ENCODE measurements around the gene PDGFC. TPM values are rescaled to one million over a fixed set of nuclear protein-coding genes. Genes with fewer than 3 reads are reported as not detected.
A peak's percentile ranks its signal among the peaks of the same experiment; 100 is the strongest.

Gene PDGFC
- total RNA-seq, 1 experiment from 2014 or later: 64.5 TPM

DNA sequence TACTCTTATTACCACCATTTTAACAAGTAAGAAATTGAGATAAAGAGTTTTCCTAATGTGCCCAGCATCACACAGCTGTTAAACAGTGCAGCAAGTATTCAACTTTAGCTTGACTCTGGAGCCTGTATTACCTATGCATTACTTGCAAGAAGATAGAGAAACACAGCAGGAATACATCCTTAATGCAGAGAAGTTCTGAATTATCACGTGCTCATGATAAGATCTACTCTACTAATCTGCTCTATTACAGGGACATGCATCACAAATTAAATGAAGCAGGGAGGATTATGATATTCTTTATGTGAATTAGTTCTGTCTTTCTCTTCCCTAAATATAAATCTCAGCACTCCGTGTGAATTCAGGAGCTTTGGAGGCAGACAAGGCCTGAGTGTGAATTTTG is 39.0 kb upstream of the PDGFC start:
- Mint-ChIP-seq H3K27ac (ENCODE audit: unreplicated experiment) (no peak overlapping the region), H3K4me1 (ENCODE audit: low read depth, unreplicated experiment) (peaks cover 9% of the 10 kb centered on the region), H3K27me3 (ENCODE audit: unreplicated experiment) (no peaks in the 10 kb centered on the region), H3K36me3 (ENCODE audit: insufficient read depth, unreplicated experiment) (no peaks in the 10 kb centered on the region), H3K4me3 (ENCODE audit: low read depth, unreplicated experiment) (no peak overlapping the region), H3K9me3 (ENCODE audit: low read depth, unreplicated experiment) (no peaks in the 10 kb centered on the region)
- intact Hi-C loops (cut with micrococcal nuclease; ENCODE audit: unreplicated experiment): no loop called here
- CTCF ChIA-PET: no interaction called here
- BruUV-seq (replicated peaks): no TSS peak
- TF ChIP-seq, protein P1, sequence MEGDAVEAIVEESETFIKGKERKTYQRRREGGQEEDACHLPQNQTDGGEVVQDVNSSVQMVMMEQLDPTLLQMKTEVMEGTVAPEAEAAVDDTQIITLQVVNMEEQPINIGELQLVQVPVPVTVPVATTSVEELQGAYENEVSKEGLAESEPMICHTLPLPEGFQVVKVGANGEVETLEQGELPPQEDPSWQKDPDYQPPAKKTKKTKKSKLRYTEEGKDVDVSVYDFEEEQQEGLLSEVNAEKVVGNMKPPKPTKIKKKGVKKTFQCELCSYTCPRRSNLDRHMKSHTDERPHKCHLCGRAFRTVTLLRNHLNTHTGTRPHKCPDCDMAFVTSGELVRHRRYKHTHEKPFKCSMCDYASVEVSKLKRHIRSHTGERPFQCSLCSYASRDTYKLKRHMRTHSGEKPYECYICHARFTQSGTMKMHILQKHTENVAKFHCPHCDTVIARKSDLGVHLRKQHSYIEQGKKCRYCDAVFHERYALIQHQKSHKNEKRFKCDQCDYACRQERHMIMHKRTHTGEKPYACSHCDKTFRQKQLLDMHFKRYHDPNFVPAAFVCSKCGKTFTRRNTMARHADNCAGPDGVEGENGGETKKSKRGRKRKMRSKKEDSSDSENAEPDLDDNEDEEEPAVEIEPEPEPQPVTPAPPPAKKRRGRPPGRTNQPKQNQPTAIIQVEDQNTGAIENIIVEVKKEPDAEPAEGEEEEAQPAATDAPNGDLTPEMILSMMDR (IDR thresholded peaks at IDR 0.05; ENCODE audit: unreplicated experiment): no peak
- DNase-seq: no peak

DNA sequence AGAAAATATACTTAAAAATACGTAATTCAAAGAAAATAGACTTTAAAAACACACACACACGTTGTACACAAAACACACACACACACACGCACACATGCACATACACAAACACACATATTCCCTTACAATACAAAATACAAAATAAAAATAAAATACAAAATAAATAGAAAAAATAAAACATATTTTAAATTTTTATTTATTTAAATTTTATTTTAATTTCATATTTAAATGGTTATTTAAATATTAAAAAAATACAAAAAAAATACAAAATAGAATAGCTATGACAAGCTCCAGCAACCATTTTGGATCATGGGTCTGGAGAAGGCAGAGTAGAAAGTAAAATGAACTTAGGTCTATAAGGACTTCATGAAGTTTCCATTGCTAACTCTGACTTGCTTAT is 34.2 kb upstream of the PDGFC start:
- peaks cover 38% of the 10 kb centered on the region for H3K4me1 Mint-ChIP-seq (ENCODE audit: low read depth, unreplicated experiment)
- DNase-seq: no peak
- peaks cover 11% of the 10 kb centered on the region for H3K36me3 Mint-ChIP-seq (ENCODE audit: insufficient read depth, unreplicated experiment)
- H3K27me3 Mint-ChIP-seq (ENCODE audit: unreplicated experiment): no peaks in the 10 kb centered on the region
- intact Hi-C loops (cut with micrococcal nuclease; ENCODE audit: unreplicated experiment): no loop called here
- TF ChIP-seq, protein P1 (IDR thresholded peaks at IDR 0.05; ENCODE audit: unreplicated experiment): no peak
- H3K27ac Mint-ChIP-seq (ENCODE audit: unreplicated experiment): no peak overlapping the region
- no peaks in the 10 kb centered on the region for H3K9me3 Mint-ChIP-seq (ENCODE audit: low read depth, unreplicated experiment)
- BruUV-seq (replicated peaks): no TSS peak
- no peak overlapping the region for H3K4me3 Mint-ChIP-seq (ENCODE audit: low read depth, unreplicated experiment)
- CTCF ChIA-PET: no interaction called here

DNA sequence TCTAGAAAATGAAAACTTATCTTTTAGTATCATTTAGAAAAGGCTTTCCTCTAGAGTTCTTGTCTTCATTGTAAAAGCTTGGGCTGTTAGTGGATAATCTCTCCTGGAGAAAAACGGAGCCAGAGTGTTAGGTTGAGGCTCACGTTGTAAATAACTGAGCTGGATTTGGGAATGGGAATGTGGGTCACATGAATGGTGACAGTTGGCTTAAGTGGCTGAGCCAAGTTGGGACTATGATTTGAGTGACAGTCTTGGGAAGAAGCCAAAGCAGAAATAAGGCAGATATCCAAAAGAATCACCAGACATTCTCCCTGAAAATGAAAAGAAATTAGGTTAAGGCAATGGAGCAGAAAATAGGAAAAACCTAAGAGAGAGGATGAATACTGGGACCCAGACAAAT is 33.6 kb upstream of the PDGFC start:
- no peak for DNase-seq
- Mint-ChIP-seq H3K9me3 (ENCODE audit: low read depth, unreplicated experiment) (no peaks in the 10 kb centered on the region), H3K27ac (ENCODE audit: unreplicated experiment) (peak overlapping the region; percentile 94), H3K36me3 (ENCODE audit: insufficient read depth, unreplicated experiment) (peaks cover 11% of the 10 kb centered on the region), H3K27me3 (ENCODE audit: unreplicated experiment) (no peaks in the 10 kb centered on the region), H3K4me3 (ENCODE audit: low read depth, unreplicated experiment) (no peak overlapping the region), H3K4me1 (ENCODE audit: low read depth, unreplicated experiment) (peaks cover 38% of the 10 kb centered on the region)
- TF ChIP-seq, protein P1 (IDR thresholded peaks at IDR 0.05; ENCODE audit: unreplicated experiment): no peak
- intact Hi-C loops (cut with micrococcal nuclease; ENCODE audit: unreplicated experiment): no loop called here
- CTCF ChIA-PET: no interaction called here
- BruUV-seq (replicated peaks): no TSS peak

DNA sequence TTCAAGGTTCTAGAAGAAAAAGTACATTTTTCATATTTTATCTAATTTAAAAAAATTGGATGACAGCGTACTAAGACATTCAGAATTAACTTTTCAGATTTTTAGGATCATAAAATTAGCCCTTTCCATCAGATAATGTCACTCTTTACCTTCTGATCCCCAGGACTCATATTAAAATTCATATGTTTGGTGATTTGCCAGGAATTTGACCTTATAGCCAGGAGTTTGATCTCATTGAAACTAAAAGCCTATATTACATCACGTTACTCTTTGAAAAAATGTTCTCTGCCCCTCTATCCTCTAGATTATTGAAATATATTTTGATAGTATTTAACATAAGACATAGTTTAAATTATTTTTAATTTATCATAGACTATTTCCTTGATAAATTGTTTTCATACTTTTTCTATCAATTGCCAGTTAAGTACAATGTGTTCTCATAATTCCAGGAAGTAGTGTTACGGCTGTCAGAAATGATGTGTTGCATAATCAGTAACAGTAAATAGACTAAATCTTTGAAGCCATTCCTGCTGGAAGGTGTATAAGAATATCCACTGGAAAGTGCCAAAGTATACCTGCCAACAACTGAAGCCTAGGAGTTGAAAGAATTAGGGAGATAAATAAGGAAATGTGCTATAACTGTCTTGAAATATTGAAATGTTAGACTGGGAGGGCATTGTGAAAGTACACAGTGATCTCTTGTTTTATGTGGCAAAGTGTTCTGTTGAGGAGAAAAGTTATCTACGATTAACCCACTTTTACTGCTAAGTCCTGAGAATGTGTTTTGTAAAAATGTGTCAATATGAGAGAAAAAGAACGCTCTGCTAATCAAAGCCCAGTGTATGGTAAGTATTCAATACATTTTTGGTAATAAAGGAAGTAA is 32.9 kb upstream of the PDGFC start:
- CTCF ChIA-PET: interaction anchor here (0.7 kb wide), 1 partner anchor 32 kb away, joined by 5 read pairs; the partner anchor contains the start of gene PDGFC
- TF ChIP-seq, protein P1 (IDR thresholded peaks at IDR 0.05; ENCODE audit: unreplicated experiment): no peak
- Mint-ChIP-seq H3K9me3 (ENCODE audit: low read depth, unreplicated experiment) (no peaks in the 10 kb centered on the region), H3K4me1 (ENCODE audit: low read depth, unreplicated experiment) (peaks cover 42% of the 10 kb centered on the region), H3K27ac (ENCODE audit: unreplicated experiment) (peak overlapping the region; percentile 94), H3K4me3 (ENCODE audit: low read depth, unreplicated experiment) (peak overlapping the region; percentile 52), H3K27me3 (ENCODE audit: unreplicated experiment) (no peaks in the 10 kb centered on the region), H3K36me3 (ENCODE audit: insufficient read depth, unreplicated experiment) (peaks cover 11% of the 10 kb centered on the region)
- no peak for DNase-seq
- BruUV-seq (replicated peaks): no TSS peak
- intact Hi-C loops (cut with micrococcal nuclease; ENCODE audit: unreplicated experiment): no loop called here

Data from Calu3 (cell line).